Nasal cavity respiratory epithelium epithelial cell of viscerocranial mucosa (primary cell): ENCODE measurements around the gene PALS2. TPM values are rescaled to one million over a fixed set of nuclear protein-coding genes. Genes with fewer than 3 reads are reported as not detected.

Experiments used
- total RNA-seq: library from RNA; depleted of rRNA; stranded (reverse); fragments of >200 nt; gene quantifications from 2 replicates; pipeline ENCODE4 v1.2.3, GENCODE V29; 2014

PALS2 gene
- total RNA-seq: 12.3 and 23.6 TPM in 2 replicates

GRCh38 chr7:24572997-24573553, at the start of gene PALS2:
Gene PALS2, plus strand, starts transcription at chr7:24573452. Its CDS starts 50,216 bp downstream, at chr7:24623668.

Other genes with a start within 250 kb of the PALS2 start
- 60.7 and 89.2 TPM in 2 replicates for gene GSDME, start 184.0 kb downstream of the PALS2 start, total RNA-seq